Bronchial epithelial cell (primary cell): Measurements from ENCODE around the gene CMIP. TPM values are rescaled to one million over a fixed set of nuclear protein-coding genes. Genes with fewer than 3 reads are reported as not detected.

Source experiments
- DNase-seq: peaks from one replicate; pipeline ENCODE4 v3.0.0-alpha.2; 2010; ENCODE audit warnings: low read depth
- FAIRE-seq: peaks from 2 replicates; lab custom pipeline; 2011; peaks lifted over from hg19 to GRCh38; lab: Jason Lieb, UNC
- H3K27me3 ChIP-seq: 2 replicates; pipeline ENCODE4 v1.5.1; 2011; ENCODE audit warnings: low read length; ENCODE audit not compliant: control insufficient read depth, insufficient read depth
- H3K36me3 ChIP-seq: 2 replicates; pipeline ENCODE4 v1.5.1; 2011; ENCODE audit warnings: low read length; ENCODE audit not compliant: control insufficient read depth, insufficient read depth
- H3K4me3 ChIP-seq: 2 replicates; pipeline ENCODE4 v1.5.1; 2011; ENCODE audit warnings: mild to moderate bottlenecking, low read depth, low read length, control low read depth
- total RNA-seq: library from RNA; depleted of rRNA; stranded (reverse); fragments of >200 nt; gene quantifications from 2 replicates; pipeline ENCODE4 v1.2.1, GENCODE V29; 2014
- TF ChIP-seq, protein P1 (sequence below): IDR thresholded peaks from 2 replicates; pipeline ENCODE4 v1.5.1; 2011; ENCODE audit warnings: mild to moderate bottlenecking, moderate library complexity, low read length, control low read depth, inconsistent platforms; ENCODE audit not compliant: insufficient read depth, severe bottlenecking

Gene CMIP
- total RNA-seq, 1 donor from 2014 or later, result 21.1 TPM

DNA sequence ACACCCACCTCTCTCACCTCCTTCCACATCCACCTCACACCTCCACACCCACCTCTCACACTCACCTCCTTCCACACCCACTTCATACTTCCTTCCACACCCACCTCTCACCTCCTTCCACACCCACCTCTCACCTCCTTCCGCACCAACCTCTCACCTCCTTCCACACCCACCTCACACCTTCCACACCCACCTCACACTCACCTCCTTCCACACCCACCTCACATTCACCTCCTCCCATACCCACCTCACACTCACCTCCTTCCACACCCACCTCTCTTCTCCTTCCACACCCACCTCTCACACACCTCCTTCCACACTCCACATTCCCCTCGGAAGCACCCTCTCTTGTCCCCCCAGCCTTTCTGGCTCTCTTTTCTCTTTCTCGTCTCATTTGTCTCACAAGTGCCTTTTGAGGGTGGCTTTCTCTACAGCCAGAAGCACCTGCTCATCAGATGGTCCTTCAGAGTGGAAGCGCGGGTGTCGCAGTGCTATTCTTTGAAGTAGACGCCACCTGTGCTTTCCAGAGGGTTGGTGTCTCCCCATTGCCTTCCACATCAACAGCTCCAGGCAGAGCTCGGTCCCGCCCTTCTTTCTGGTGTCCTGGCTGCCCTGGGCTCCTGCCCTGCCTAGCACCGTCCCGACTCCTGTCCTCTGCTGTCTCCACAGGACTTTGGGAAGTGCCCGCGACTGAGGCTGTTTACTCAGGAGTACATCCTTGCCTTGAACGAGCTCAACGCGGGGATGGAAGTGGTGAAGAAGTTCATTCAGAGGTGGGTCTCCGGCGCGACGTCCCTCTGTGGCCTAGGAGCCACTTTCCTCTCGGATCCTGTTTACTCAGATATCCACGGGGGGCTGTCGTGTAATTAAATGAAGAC, 225.1 kb downstream of the CMIP start:
- H3K4me3 ChIP-seq, result no peak overlapping the region
- no peaks in the 10 kb centered on the region for H3K27me3 ChIP-seq
- TF ChIP-seq, protein P1, sequence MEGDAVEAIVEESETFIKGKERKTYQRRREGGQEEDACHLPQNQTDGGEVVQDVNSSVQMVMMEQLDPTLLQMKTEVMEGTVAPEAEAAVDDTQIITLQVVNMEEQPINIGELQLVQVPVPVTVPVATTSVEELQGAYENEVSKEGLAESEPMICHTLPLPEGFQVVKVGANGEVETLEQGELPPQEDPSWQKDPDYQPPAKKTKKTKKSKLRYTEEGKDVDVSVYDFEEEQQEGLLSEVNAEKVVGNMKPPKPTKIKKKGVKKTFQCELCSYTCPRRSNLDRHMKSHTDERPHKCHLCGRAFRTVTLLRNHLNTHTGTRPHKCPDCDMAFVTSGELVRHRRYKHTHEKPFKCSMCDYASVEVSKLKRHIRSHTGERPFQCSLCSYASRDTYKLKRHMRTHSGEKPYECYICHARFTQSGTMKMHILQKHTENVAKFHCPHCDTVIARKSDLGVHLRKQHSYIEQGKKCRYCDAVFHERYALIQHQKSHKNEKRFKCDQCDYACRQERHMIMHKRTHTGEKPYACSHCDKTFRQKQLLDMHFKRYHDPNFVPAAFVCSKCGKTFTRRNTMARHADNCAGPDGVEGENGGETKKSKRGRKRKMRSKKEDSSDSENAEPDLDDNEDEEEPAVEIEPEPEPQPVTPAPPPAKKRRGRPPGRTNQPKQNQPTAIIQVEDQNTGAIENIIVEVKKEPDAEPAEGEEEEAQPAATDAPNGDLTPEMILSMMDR, result no peak
- DNase-seq (no peak), FAIRE-seq (no peak)
- H3K36me3 ChIP-seq, result peaks cover 35% of the 10 kb centered on the region

DNA sequence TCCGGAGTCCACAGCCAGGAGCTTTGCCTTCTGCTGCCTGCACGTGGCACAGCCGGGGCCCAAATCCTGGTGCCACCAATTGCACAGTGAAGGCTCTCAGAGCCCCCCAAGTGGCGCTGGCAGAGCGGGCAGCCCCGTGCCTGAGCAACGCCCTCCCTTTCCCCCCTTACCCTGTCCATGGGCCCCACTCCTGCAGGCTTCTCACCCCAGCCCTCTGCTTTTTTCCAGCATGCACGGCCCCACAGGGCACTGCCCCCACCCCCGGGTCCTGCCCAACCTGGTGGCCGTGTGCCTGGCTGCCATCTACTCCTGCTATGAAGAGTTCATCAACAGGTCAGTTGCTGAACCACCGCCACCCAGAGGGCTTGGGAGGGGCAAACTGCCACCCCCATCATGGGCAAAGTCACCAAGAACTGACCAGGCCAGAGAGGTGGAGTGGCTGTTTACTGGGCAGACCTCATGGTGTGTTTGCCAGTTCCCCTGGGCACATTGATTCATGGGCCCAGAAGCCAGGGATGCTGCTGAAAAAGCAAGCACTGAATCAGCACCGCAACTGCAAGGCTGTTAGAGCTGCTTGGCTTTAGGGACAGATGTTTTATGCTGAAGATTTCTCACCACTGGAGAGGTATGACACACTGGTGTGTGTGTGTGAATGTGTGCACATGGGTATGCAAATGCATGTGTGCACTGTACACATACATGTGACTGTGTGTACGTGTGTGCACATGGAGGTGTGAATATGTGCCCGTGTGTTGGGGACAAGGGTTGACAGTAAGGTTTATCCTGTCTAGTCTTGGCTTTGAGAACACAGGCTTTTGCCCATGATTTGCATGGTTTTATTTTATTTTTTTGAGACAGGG, 227.4 kb downstream of the CMIP start:
- DNase-seq, result no peak
- H3K27me3 ChIP-seq, result no peaks in the 10 kb centered on the region
- TF ChIP-seq, protein P1, result no peak
- FAIRE-seq, result no peak
- peaks cover 36% of the 10 kb centered on the region for H3K36me3 ChIP-seq
- no peak overlapping the region for H3K4me3 ChIP-seq

DNA sequence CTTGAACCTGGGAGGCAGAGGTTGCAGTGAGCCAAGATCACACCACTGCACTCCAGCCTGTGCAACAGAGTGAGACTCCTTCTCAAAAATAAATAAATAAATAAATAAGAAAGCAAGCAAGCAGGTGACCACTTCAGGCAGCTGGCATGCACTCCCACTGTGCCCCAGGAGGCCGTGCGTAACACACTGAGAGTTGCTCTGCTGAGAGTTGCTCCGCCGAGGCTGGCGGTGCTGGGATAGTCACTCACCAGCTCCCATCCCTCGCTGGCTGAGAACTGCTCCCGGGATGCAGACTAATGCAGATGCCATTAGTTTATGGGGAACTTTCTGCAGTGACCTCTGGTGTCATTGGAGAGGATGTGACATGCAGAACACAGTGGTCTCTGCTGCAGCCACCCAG, 228.8 kb downstream of the CMIP start:
- Histone ChIP-seq H3K36me3 (peaks cover 43% of the 10 kb centered on the region), H3K27me3 (no peaks in the 10 kb centered on the region), H3K4me3 (no peak overlapping the region)
- DNase-seq (no peak), FAIRE-seq (no peak)
- TF ChIP-seq, protein P1, result no peak

DNA sequence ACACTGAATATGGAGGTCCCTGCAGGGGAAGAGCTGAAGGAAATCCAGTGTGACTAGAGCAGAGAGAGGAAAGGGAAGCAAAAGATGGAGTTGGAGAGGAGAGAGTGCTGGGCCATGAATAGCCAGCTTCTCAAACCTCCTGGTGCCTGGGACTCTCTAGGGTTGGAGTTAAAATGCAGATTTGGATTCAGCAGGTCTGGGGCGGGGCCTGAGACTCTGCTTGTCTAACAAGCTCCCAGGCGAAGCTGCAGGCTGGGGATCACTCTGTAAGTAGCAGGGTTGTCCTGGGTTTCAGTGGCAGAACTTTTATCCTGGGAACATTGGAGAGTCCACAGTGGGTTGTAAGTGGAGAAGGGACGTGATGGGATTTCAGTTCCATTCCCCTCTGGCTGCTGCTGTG, 231.1 kb downstream of the CMIP start:
- DNase-seq (no peak), FAIRE-seq (peak; percentile 28)
- peaks cover 47% of the 10 kb centered on the region for H3K36me3 ChIP-seq
- TF ChIP-seq, protein P1, result no peak
- H3K27me3 ChIP-seq, result no peaks in the 10 kb centered on the region
- no peak overlapping the region for H3K4me3 ChIP-seq

DNA sequence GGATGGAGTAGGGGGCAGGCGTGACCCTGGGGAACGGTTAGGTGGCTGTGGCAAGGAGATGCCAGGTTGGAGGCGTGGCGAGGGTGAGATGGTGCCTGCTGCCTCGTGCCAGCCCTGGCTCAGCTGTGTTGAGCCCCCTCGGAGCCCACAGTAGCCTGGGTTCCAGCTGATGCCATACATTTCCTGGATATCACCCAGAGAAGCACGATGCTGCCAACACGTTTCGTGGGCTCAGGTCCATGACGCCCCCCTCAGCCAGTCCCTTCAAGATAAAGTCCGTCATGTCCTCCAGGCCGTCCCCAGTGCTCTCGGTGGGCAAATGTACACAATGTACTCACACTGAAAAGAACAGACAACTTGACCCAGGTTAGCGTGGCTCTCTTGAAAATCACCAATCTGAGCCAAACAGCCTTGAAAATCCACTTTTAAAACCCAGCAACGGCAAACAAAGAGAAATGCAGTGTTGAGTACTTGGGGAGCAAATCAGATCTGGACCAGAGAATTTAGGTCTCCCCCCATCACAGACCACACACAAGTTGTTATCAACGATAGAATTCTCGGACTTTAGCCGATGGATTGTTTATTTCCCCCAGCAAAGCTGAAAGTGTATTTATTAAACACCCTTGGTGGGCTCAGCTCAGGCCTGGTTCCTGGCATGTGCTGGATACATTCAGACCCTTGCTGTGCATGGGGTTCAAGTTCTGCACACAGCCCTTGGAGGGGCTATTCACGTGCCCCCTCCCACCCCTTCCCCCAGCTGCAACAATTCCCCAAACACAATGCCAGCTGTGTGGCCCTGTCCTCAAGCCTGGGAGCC, 231.7 kb downstream of the CMIP start:
- peaks cover 44% of the 10 kb centered on the region for H3K36me3 ChIP-seq
- DNase-seq, result no peak
- FAIRE-seq, result no peak
- no peak overlapping the region for H3K4me3 ChIP-seq
- no peaks in the 10 kb centered on the region for H3K27me3 ChIP-seq
- TF ChIP-seq, protein P1, result no peak
